Measurements from ENCODE around the gene GSAP. TPM values are rescaled to one million over a fixed set of nuclear protein-coding genes. Genes with fewer than 3 reads are reported as not detected.

GSAP gene
- total RNA-seq, 1 donor from 2014 or later = 9.9 TPM

DNA sequence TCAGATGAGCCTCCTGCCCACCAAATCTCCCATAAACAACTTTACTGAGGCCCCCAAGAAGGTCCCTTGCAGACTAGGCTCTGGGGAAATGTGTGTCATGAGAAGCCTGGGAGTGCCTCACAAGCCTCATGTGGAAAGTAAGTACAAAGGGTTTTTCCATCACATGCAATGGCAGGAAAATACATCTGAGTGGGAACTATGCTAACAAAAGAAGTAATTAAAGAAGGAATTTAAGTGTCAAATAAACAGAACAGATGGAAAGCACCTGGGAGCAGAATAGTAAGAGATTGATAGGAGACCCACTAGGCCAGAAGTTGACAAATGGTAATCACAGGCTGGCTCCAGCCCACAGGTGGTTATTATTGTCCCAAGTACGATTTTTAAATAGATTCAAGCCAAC lies 20.5 kb downstream of the GSAP start:
- peaks cover 5% of the 10 kb centered on the region for H3K36me3 Mint-ChIP-seq (ENCODE audit: insufficient read depth)
- no peak for DNase-seq (ENCODE audit: low spot score, unreplicated experiment)
- H3K4me3 Mint-ChIP-seq (ENCODE audit: low read depth) = no peak overlapping the region
- H3K4me1 Mint-ChIP-seq (ENCODE audit: low read depth) = peaks cover 45% of the 10 kb centered on the region
- no peaks in the 10 kb centered on the region for H3K9me3 Mint-ChIP-seq (ENCODE audit: low read depth)
- peak overlapping the region; percentile 11 for H3K27ac Mint-ChIP-seq
- TF ChIP-seq, protein P1, sequence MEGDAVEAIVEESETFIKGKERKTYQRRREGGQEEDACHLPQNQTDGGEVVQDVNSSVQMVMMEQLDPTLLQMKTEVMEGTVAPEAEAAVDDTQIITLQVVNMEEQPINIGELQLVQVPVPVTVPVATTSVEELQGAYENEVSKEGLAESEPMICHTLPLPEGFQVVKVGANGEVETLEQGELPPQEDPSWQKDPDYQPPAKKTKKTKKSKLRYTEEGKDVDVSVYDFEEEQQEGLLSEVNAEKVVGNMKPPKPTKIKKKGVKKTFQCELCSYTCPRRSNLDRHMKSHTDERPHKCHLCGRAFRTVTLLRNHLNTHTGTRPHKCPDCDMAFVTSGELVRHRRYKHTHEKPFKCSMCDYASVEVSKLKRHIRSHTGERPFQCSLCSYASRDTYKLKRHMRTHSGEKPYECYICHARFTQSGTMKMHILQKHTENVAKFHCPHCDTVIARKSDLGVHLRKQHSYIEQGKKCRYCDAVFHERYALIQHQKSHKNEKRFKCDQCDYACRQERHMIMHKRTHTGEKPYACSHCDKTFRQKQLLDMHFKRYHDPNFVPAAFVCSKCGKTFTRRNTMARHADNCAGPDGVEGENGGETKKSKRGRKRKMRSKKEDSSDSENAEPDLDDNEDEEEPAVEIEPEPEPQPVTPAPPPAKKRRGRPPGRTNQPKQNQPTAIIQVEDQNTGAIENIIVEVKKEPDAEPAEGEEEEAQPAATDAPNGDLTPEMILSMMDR (IDR thresholded peaks at IDR 0.05; ENCODE audit: unreplicated experiment) = no peak
- H3K27me3 Mint-ChIP-seq = no peaks in the 10 kb centered on the region

DNA sequence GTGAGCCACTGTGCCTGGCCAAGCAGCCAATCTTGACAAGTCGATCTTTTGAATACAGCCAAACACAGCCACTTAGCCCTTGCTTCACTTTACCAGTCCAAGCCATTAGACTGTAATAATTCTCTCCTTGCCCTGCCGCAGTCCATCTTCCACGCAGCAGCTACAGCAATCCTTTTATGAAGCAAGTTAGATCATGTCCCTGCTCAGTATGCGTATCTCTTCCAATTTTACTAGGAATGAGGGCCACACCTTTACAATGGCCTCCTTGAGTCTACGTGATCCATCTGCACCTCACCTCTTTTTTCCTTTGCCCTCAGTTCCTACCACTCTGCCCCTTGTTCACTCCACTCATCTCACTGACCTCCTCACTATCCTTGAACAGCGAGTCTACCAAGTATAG lies 22.2 kb downstream of the GSAP start:
- TF ChIP-seq, protein P1 (IDR thresholded peaks at IDR 0.05; ENCODE audit: unreplicated experiment) = no peak
- Mint-ChIP-seq H3K4me3 (ENCODE audit: low read depth) (no peak overlapping the region), H3K27ac (peak overlapping the region; percentile 50), H3K9me3 (ENCODE audit: low read depth) (no peaks in the 10 kb centered on the region), H3K4me1 (ENCODE audit: low read depth) (peaks cover 43% of the 10 kb centered on the region), H3K36me3 (ENCODE audit: insufficient read depth) (peaks cover 5% of the 10 kb centered on the region), H3K27me3 (no peaks in the 10 kb centered on the region)
- no peak for DNase-seq (ENCODE audit: low spot score, unreplicated experiment)

DNA sequence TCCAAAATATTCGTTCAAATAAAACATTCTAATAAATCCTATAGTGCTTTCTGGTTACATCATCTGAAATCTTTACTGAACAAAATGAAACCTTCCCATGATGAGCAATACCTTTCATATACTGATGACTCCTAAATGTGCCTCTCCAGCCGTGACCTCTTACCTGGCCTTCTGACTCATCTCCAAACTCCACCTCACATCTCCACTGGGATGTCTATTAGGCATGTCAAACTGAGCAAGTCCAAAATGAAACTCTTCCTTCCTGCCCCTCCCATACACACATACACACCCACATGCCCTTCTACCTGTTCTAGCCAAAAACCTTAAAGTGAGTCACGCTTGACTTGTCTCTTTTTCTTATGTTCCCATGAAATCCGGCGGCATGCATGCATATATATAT lies 22.9 kb downstream of the GSAP start:
- Mint-ChIP-seq H3K4me3 (ENCODE audit: low read depth) (no peak overlapping the region), H3K27ac (peak overlapping the region; percentile 35), H3K4me1 (ENCODE audit: low read depth) (peaks cover 45% of the 10 kb centered on the region), H3K36me3 (ENCODE audit: insufficient read depth) (peaks cover 5% of the 10 kb centered on the region), H3K27me3 (no peaks in the 10 kb centered on the region), H3K9me3 (ENCODE audit: low read depth) (no peaks in the 10 kb centered on the region)
- DNase-seq (ENCODE audit: low spot score, unreplicated experiment) = no peak
- TF ChIP-seq, protein P1 (IDR thresholded peaks at IDR 0.05; ENCODE audit: unreplicated experiment) = no peak

DNA sequence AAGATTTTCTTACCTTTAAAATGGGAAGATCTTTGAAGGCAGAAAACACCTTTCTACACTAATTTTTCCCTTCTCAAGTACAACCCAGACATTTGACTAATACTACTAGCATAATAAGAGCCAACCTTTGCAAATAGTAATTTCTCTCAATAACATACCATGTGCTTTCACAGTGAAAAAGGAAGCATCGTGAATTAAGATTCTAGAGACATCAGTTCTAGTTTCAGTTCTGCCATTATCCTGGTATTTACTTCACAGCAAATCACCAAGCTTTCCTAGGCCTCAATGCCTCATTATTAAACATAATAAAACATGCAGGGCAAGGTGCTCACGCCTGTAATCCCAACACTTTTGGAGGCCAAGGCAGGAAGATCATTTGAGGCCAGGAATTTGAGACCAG lies 24.9 kb downstream of the GSAP start:
- Mint-ChIP-seq H3K36me3 (ENCODE audit: insufficient read depth) (peaks cover 8% of the 10 kb centered on the region), H3K4me1 (ENCODE audit: low read depth) (peaks cover 41% of the 10 kb centered on the region), H3K27me3 (no peaks in the 10 kb centered on the region), H3K4me3 (ENCODE audit: low read depth) (no peak overlapping the region), H3K9me3 (ENCODE audit: low read depth) (no peaks in the 10 kb centered on the region), H3K27ac (no peak overlapping the region)
- no peak for DNase-seq (ENCODE audit: low spot score, unreplicated experiment)
- TF ChIP-seq, protein P1 (IDR thresholded peaks at IDR 0.05; ENCODE audit: unreplicated experiment) = no peak

DNA sequence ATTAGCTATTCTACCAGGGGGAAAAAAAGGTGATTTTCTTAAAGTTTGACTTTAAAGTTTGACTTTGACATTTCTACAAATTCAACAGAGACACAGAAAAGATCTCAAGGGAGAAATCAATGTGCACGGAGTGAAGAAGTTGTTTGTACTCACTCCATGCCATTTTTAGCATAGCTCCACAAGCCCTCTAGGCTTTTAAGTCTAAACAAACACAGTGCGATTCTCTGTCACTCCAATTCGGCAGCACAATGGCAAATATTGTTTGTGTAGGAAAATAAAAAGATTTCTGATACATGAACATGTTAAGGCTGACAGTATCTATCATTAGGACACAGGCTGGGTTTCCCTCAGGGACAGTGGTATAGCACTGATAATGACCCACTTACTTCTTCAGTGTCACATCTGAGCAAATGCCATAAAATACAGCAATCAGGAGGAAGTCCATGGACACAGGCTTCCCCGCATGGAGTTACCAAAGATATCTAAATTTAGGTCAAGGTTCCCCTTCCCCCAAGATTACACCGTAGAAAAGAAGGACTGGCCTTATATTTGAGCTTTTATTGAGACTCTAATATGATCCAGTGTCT lies 28.0 kb downstream of the GSAP start:
- Mint-ChIP-seq H3K36me3 (ENCODE audit: insufficient read depth) (peaks cover 7% of the 10 kb centered on the region), H3K9me3 (ENCODE audit: low read depth) (no peaks in the 10 kb centered on the region), H3K27me3 (no peaks in the 10 kb centered on the region), H3K4me1 (ENCODE audit: low read depth) (peaks cover 15% of the 10 kb centered on the region), H3K27ac (no peak overlapping the region), H3K4me3 (ENCODE audit: low read depth) (no peak overlapping the region)
- TF ChIP-seq, protein P1 (IDR thresholded peaks at IDR 0.05; ENCODE audit: unreplicated experiment) = no peak
- DNase-seq (ENCODE audit: low spot score, unreplicated experiment) = no peak

All from progenitor cell of endocrine pancreas (in vitro differentiated cells).